Left lung (tissue), 10 donors: Measurements from ENCODE around the gene EDEM3. TPM values are rescaled to one million over a fixed set of nuclear protein-coding genes. Genes with fewer than 3 reads are reported as not detected.

Source experiments
- ATAC-seq: fragments of 200-7000 bp; cut with Tn5 transposase; one replicate; pipeline ENCODE4 v1.9.1; 2020; ENCODE audit warnings: moderate library complexity
- DNase-seq, 4 donors: peaks; one replicate each; pipeline ENCODE4 v3.0.0-alpha.2; 2013 to 2020
- H3K27ac ChIP-seq, 2 donors: fragments of 200-600 bp; sonication (generic) in 1 of 2; one replicate each; pipeline versions ENCODE4 v1.5.0 to v1.8.0; 2020 to 2021
- H3K27me3 ChIP-seq, 2 donors: fragments of 200-600 bp; sonication (generic) in 1 of 2; one replicate each; pipeline versions ENCODE4 v1.5.0 to v1.8.0; 2020 to 2021
- H3K36me3 ChIP-seq, 2 donors: fragments of 200-600 bp; sonication (generic) in 1 of 2; one replicate each; pipeline versions ENCODE4 v1.5.0 to v1.8.0; 2020 to 2021
- H3K4me1 ChIP-seq, 2 donors: fragments of 200-600 bp; one replicate each; pipeline ENCODE4 v1.8.0; 2021
- H3K4me3 ChIP-seq, 2 donors: fragments of 200-600 bp; sonication (generic) in 1 of 2; one replicate each; pipeline versions ENCODE4 v1.5.0 to v1.8.0; 2020 to 2021; ENCODE audit warnings: mild to moderate bottlenecking in 1 of 2
- H3K9me3 ChIP-seq, 2 donors: fragments of 200-600 bp; sonication (generic) in 1 of 2; one replicate each; pipeline versions ENCODE4 v1.5.0 to v1.8.0; 2020 to 2021
- CTCF ChIP-seq, 2 donors: fragments of 200-600 bp; sonication (generic) in 1 of 2; IDR thresholded peaks; one replicate each; pipeline versions ENCODE4 v1.5.0 to v1.8.0; 2021; ENCODE audit warnings: antibody characterized with exemption in 2 of 2
- intact Hi-C, 2 donors: fragments of 100-400 bp; cut with DNase I; formaldehyde crosslinking; loops; one replicate each; pipeline versions ENCODE4 v1.11.2 to v1.14.2; 2022
- polyA plus RNA-seq, 6 donors: library from polyadenylated mRNA; unstranded; fragments of 120-200 nt; gene quantifications; one replicate each; pipeline ENCODE4 v1.2.1, GENCODE V29; 2013; ENCODE audit not compliant: insufficient read length in 6 of 6
- total RNA-seq, 2 donors: library from RNA; stranded (reverse); fragmentation: NEBNext Ultra II Directional; extraction: Animal tissue kit (Norgen Biotek cat#: 25700); gene quantifications; one replicate each; pipeline ENCODE4 v1.2.1, GENCODE V29; 2021
- donor health status: DM: no; HTN: yes; CAD: no.
- donor health status: DM: no; HTN: no; CAD: no.

The EDEM3 gene
- total and polyA plus RNA-seq, 8 donors, result 25.6 to 42.8 (median 32.3) TPM

GRCh38 chr1:184656221-184656620, 98.4 kb downstream of the EDEM3 start:
- Histone ChIP-seq H3K4me3 (no peak overlapping the region), H3K4me1 (no peaks in the 10 kb centered on the region), H3K36me3 (no peaks in the 10 kb centered on the region), H3K9me3 (no peaks in the 10 kb centered on the region), H3K27ac (no peak overlapping the region), H3K27me3 (no peaks in the 10 kb centered on the region)
- intact Hi-C loops, result no loop called here
- ATAC-seq, result no peak
- TF ChIP-seq CTCF (IDR thresholded peaks at IDR 0.05), result no peak
- DNase-seq, result no peak

- Histone ChIP-seq H3K27ac (no peak overlapping the region), H3K4me1 (no peaks in the 10 kb centered on the region), H3K4me3 (no peak overlapping the region), H3K36me3 (no peaks in the 10 kb centered on the region), H3K9me3 (no peaks in the 10 kb centered on the region), H3K27me3 (no peaks in the 10 kb centered on the region)
- intact Hi-C loops, result no loop called here
- TF ChIP-seq CTCF (IDR thresholded peaks at IDR 0.05), result no peak
- DNase-seq (no peak), ATAC-seq (no peak)
Observed at GRCh38 chr1:184655185-184655584, 99.5 kb downstream of the EDEM3 start.

- Histone ChIP-seq H3K4me3 (no peak overlapping the region), H3K27ac (no peak overlapping the region), H3K27me3 (no peaks in the 10 kb centered on the region), H3K9me3 (no peaks in the 10 kb centered on the region), H3K36me3 (no peaks in the 10 kb centered on the region), H3K4me1 (peaks cover 0 to 6% of the 10 kb centered on the region in 2 donors)
- intact Hi-C loops, result no loop called here
- no peak for TF ChIP-seq CTCF (IDR thresholded peaks at IDR 0.05)
- ATAC-seq (peak; percentile 71), DNase-seq (no peak)
Observed at GRCh38 chr1:184650177-184650866, 104.3 kb downstream of the EDEM3 start.

- Histone ChIP-seq H3K27ac (no peak overlapping the region), H3K4me1 (peaks cover 0 to 6% of the 10 kb centered on the region in 2 donors), H3K9me3 (no peaks in the 10 kb centered on the region), H3K36me3 (no peaks in the 10 kb centered on the region), H3K27me3 (no peaks in the 10 kb centered on the region), H3K4me3 (no peak overlapping the region)
- intact Hi-C loops, result no loop called here
- TF ChIP-seq CTCF (IDR thresholded peaks at IDR 0.05), result no peak
- peak; percentile 42 for ATAC-seq
- DNase-seq, result no peak
Observed at GRCh38 chr1:184649451-184649888, 105.2 kb downstream of the EDEM3 start.

- no peak for TF ChIP-seq CTCF (IDR thresholded peaks at IDR 0.05)
- Histone ChIP-seq H3K27ac (no peak overlapping the region), H3K4me3 (no peak overlapping the region), H3K36me3 (no peaks in the 10 kb centered on the region), H3K27me3 (no peaks in the 10 kb centered on the region), H3K4me1 (peaks cover 0 to 6% of the 10 kb centered on the region in 2 donors), H3K9me3 (no peaks in the 10 kb centered on the region)
- DNase-seq (no peak), ATAC-seq (no peak)
- intact Hi-C loops, result no loop called here
Observed at GRCh38 chr1:184648856-184649201, 105.8 kb downstream of the EDEM3 start.
